ENCODE data around the gene SASH1. TPM values are rescaled to one million over a fixed set of nuclear protein-coding genes. Genes with fewer than 3 reads are reported as not detected.

SASH1 gene
- polyA plus RNA-seq, 1 donor from 2014 or later, result 7.0 TPM

- Histone ChIP-seq H4K20me1 (ENCODE audit: insufficient read depth) (no peaks in the 10 kb centered on the region), H2AFZ (ENCODE audit: low read depth, low read length) (no peak overlapping the region), H3K4me2 (ENCODE audit: low read length) (no peak overlapping the region), H3K9me2 (ENCODE audit: insufficient read depth, low read length) (no peaks in the 10 kb centered on the region), H3K79me2 (replicated peaks; ENCODE audit: insufficient read depth, low read length) (no peaks in the 10 kb centered on the region), H3K9me3 (ENCODE audit: low read length) (no peaks in the 10 kb centered on the region), H3K4me3 (ENCODE audit: low read length) (no peak overlapping the region), H3K9ac (ENCODE audit: low read length) (no peak overlapping the region), H3K27me3 (ENCODE audit: insufficient read depth, low read depth, low read length) (no peaks in the 10 kb centered on the region), H3F3A (ENCODE audit: insufficient read depth, low read length, poor library complexity, severe bottlenecking) (no peaks in the 10 kb centered on the region), H3K36me3 (ENCODE audit: insufficient read depth, low read length) (no peaks in the 10 kb centered on the region), H3K27ac (ENCODE audit: low read length) (no peak overlapping the region)
- TF ChIP-seq SMC3 (conservative IDR thresholded peaks at IDR 0.05; ENCODE audit: poor library complexity) (no peak), REST (IDR thresholded peaks at IDR 0.05; ENCODE audit: borderline replicate concordance) (no peak)
- TF ChIP-seq, protein P1, sequence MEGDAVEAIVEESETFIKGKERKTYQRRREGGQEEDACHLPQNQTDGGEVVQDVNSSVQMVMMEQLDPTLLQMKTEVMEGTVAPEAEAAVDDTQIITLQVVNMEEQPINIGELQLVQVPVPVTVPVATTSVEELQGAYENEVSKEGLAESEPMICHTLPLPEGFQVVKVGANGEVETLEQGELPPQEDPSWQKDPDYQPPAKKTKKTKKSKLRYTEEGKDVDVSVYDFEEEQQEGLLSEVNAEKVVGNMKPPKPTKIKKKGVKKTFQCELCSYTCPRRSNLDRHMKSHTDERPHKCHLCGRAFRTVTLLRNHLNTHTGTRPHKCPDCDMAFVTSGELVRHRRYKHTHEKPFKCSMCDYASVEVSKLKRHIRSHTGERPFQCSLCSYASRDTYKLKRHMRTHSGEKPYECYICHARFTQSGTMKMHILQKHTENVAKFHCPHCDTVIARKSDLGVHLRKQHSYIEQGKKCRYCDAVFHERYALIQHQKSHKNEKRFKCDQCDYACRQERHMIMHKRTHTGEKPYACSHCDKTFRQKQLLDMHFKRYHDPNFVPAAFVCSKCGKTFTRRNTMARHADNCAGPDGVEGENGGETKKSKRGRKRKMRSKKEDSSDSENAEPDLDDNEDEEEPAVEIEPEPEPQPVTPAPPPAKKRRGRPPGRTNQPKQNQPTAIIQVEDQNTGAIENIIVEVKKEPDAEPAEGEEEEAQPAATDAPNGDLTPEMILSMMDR (IDR thresholded peaks at IDR 0.05; ENCODE audit: poor library complexity, severe bottlenecking), result no peak
Observed at GRCh38 chr6:148596891-148597455, 254.3 kb downstream of the SASH1 start.

- Histone ChIP-seq H3K27ac (ENCODE audit: low read length) (no peak overlapping the region), H3K4me3 (ENCODE audit: low read length) (no peak overlapping the region), H3K4me2 (ENCODE audit: low read length) (no peak overlapping the region), H2AFZ (ENCODE audit: low read depth, low read length) (no peak overlapping the region), H3K79me2 (replicated peaks; ENCODE audit: insufficient read depth, low read length) (no peaks in the 10 kb centered on the region), H3K9me2 (ENCODE audit: insufficient read depth, low read length) (no peaks in the 10 kb centered on the region), H3K27me3 (ENCODE audit: insufficient read depth, low read depth, low read length) (no peaks in the 10 kb centered on the region), H4K20me1 (ENCODE audit: insufficient read depth) (no peaks in the 10 kb centered on the region), H3K9me3 (ENCODE audit: low read length) (no peaks in the 10 kb centered on the region), H3K9ac (ENCODE audit: low read length) (no peak overlapping the region), H3K36me3 (ENCODE audit: insufficient read depth, low read length) (no peaks in the 10 kb centered on the region), H3F3A (ENCODE audit: insufficient read depth, low read length, poor library complexity, severe bottlenecking) (no peaks in the 10 kb centered on the region)
- TF ChIP-seq EZH2 (IDR thresholded peaks at IDR 0.05; ENCODE audit: borderline replicate concordance, insufficient read depth, low read length, poor library complexity, severe bottlenecking) (no peak), MXI1 (conservative IDR thresholded peaks at IDR 0.05; ENCODE audit: poor library complexity, severe bottlenecking) (no peak), EP300 (conservative IDR thresholded peaks at IDR 0.05; ENCODE audit: poor library complexity, severe bottlenecking) (no peak), POLR2AphosphoS5 (IDR thresholded peaks at IDR 0.05) (no peak), SMC3 (conservative IDR thresholded peaks at IDR 0.05; ENCODE audit: poor library complexity) (no peak), TAF1 (IDR thresholded peaks at IDR 0.05; ENCODE audit: low read depth) (no peak), RAD21 (conservative IDR thresholded peaks at IDR 0.05) (no peak), REST (IDR thresholded peaks at IDR 0.05; ENCODE audit: borderline replicate concordance) (no peak)
- TF ChIP-seq, protein P1 (IDR thresholded peaks at IDR 0.05; ENCODE audit: poor library complexity, severe bottlenecking), result no peak
Observed at GRCh38 chr6:148598724-148599123, 256.1 kb downstream of the SASH1 start.

Measured in neural cell (in vitro differentiated cells).